Body of pancreas (tissue), 4 donors: ENCODE results near the gene MAML2. TPM values are rescaled to one million over a fixed set of nuclear protein-coding genes. Genes with fewer than 3 reads are reported as not detected.
A peak's percentile ranks its signal among the peaks of the same experiment; 100 is the strongest.

Source experiments
- ATAC-seq: fragments of 150-250 bp; one replicate; pipeline ENCODE4 v1.9.1; 2016
- DNase-seq, 4 donors: peaks; one replicate each; pipeline ENCODE4 v3.0.0-alpha.2; 2019
- H3K27ac ChIP-seq, 4 donors: fragments of 200-600 bp; sonication (generic); 1 replicate in 3 of 4; 2 replicates in 1 of 4; pipeline versions ENCODE4 v1.5.1 to v1.6.1; 2016 to 2019; ENCODE audit warnings: mild to moderate bottlenecking in 1 of 4, mixed read lengths in 1 of 4, moderate library complexity in 1 of 4
- H3K27me3 ChIP-seq, 2 donors: fragments of 200-600 bp; sonication (generic); one replicate each; pipeline ENCODE4 v1.6.0; 2016; ENCODE audit warnings: mild to moderate bottlenecking in 1 of 2
- H3K36me3 ChIP-seq, 2 donors: fragments of 200-600 bp; sonication (generic); replicated peaks in 1 of 2; 2 replicates each; pipeline ENCODE4 v1.5.1; 2016; ENCODE audit warnings: low read depth in 2 of 2; ENCODE audit not compliant: insufficient read depth in 1 of 2
- H3K4me1 ChIP-seq: fragments of 200-600 bp; sonication (generic); one replicate; pipeline ENCODE4 v1.6.0; 2016
- H3K4me3 ChIP-seq, 2 donors: fragments of 200-600 bp; sonication (generic); 1 replicate in 1 of 2; 2 replicates in 1 of 2; pipeline ENCODE4 v1.5.1; 2016 to 2019
- H3K9me3 ChIP-seq, 3 donors: fragments of 200-600 bp; sonication (generic); 1 replicate in 2 of 3; 2 replicates in 1 of 3; pipeline ENCODE4 v1.5.1; 2016
- CTCF ChIP-seq, 7 experiments: fragments of 450-650 bp in 4 of 7; fragments of 200-600 bp in 3 of 7; sonication (generic) in 3 of 7; IDR thresholded peaks; one replicate each; pipeline ENCODE4 v1.5.1; 2016 to 2019; ENCODE audit warnings: antibody characterized with exemption in 7 of 7
- POLR2A ChIP-seq, 3 donors: fragments of 450-650 bp; IDR thresholded peaks; one replicate each; pipeline ENCODE4 v1.6.1; 2016; ENCODE audit warnings: antibody characterized with exemption in 3 of 3, mild to moderate bottlenecking in 2 of 3
- WGBS, 2 donors: methylation state at CpG; one replicate each; pipeline ENCODE4 v1.1.5; 2017; 5-methylcytosine and 5-hydroxymethylcytosine counted together
- intact Hi-C: fragments of 100-400 bp; cut with DNase I; formaldehyde crosslinking; loops from one replicate; pipeline ENCODE4 v1.15.1; 2023
- total RNA-seq, 2 donors: library from RNA; depleted of rRNA; stranded (reverse); fragments of >200 nt; gene quantifications; one replicate each; pipeline ENCODE4 v1.1.0, GENCODE V29; 2016

The MAML2 gene
- total RNA-seq, 2 donors from 2014 or later: 7.9 to 9.9 TPM

GRCh38 chr11:96013461-96014213 is 329.4 kb downstream of the MAML2 start:
- H3K36me3 ChIP-seq: no peaks in the 10 kb centered on the region
- 58 to 69% methylated on average over 17 of the region's 17 CpGs for WGBS, 2 donors
- TF ChIP-seq POLR2A (IDR thresholded peaks at IDR 0.05): no peak
- TF ChIP-seq CTCF (IDR thresholded peaks at IDR 0.05): no peak
- intact Hi-C loops: no loop called here
- H3K4me3 ChIP-seq: no peak overlapping the region
- DNase-seq (no peak), ATAC-seq (no peak)
- no peaks in the 10 kb centered on the region for H3K9me3 ChIP-seq
- no peaks in the 10 kb centered on the region for H3K27me3 ChIP-seq
- H3K4me1 ChIP-seq: no peaks in the 10 kb centered on the region
- no peak overlapping the region for H3K27ac ChIP-seq

DNA sequence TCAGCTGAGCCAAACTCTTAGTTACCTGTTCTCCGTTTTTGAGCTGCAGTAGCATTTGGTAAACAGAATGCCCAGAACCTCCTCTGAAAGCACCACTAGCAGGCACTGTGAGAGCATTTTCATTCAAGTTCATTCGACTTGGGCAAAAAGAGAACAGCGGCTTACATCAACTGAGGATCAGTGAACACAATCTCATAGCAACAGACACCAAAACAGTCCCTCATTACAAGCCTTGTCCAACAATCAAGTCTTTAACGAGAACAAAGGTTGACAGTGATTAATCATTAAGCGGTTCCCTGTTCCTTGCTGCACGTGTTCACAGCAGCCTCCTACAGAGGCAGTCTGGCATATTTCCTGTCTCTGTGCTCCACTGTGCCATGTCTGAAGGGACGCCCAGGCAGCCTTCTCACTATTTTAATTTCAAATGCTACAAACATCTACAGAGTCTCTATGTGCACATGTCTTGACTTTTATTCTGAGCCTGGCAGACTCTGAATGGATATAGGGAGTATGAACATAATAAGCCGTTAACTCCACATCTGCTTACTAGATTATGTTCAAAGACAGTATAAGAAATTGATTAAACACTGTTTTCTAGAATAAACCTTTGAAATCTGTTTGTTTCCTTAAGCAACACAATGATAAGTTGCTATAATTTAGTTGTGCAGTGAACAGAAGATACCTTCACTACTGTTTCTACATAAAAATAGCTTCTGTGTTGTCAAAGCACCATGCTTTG is 330.7 kb downstream of the MAML2 start:
- Histone ChIP-seq H3K4me1 (no peaks in the 10 kb centered on the region), H3K4me3 (no peak overlapping the region), H3K9me3 (no peaks in the 10 kb centered on the region), H3K27me3 (no peaks in the 10 kb centered on the region), H3K27ac (peak overlapping the region in 3 of 4 donors; percentile 17 to 49 (median 48)), H3K36me3 (no peaks in the 10 kb centered on the region)
- DNase-seq (peak in 3 of 4 donors; percentile 26 to 49 (median 35)), ATAC-seq (peak; percentile 89)
- WGBS, 2 donors: 14 to 16% methylated on average over 8 of the region's 8 CpGs
- intact Hi-C loops: no loop called here
- peak in 5 of 7 experiments; percentile 26 to 56 (median 44) for TF ChIP-seq CTCF (IDR thresholded peaks at IDR 0.05)
- no peak for TF ChIP-seq POLR2A (IDR thresholded peaks at IDR 0.05)

GRCh38 chr11:96010683-96011082 is 332.3 kb downstream of the MAML2 start:
- no peak for ATAC-seq
- Histone ChIP-seq H3K27ac (no peak overlapping the region), H3K36me3 (no peaks in the 10 kb centered on the region)

GRCh38 chr11:96008161-96008720 is 334.8 kb downstream of the MAML2 start:
- DNase-seq (no peak), ATAC-seq (no peak)
- H3K4me3 ChIP-seq: no peak overlapping the region
- H3K27me3 ChIP-seq: no peaks in the 10 kb centered on the region
- H3K9me3 ChIP-seq: no peaks in the 10 kb centered on the region
- TF ChIP-seq CTCF (IDR thresholded peaks at IDR 0.05) (no peak), POLR2A (IDR thresholded peaks at IDR 0.05) (no peak)
- H3K4me1 ChIP-seq: no peaks in the 10 kb centered on the region
- H3K27ac ChIP-seq: no peak overlapping the region
- no peaks in the 10 kb centered on the region for H3K36me3 ChIP-seq
- 64 to 67% methylated on average over 3 of the region's 3 CpGs for WGBS, 2 donors
- intact Hi-C loops: no loop called here

More at GRCh38 chr11:96010683-96011082, 332.3 kb downstream of the MAML2 start:
- Histone ChIP-seq H3K4me1 (no peaks in the 10 kb centered on the region), H3K9me3 (no peaks in the 10 kb centered on the region), H3K27me3 (no peaks in the 10 kb centered on the region), H3K4me3 (no peak overlapping the region)
- intact Hi-C loops: no loop called here
- TF ChIP-seq CTCF (IDR thresholded peaks at IDR 0.05): no peak
- TF ChIP-seq POLR2A (IDR thresholded peaks at IDR 0.05): no peak
- no peak for DNase-seq
